Osteocyte (in vitro differentiated cells): ENCODE measurements around the gene PSMA3. TPM values are rescaled to one million over a fixed set of nuclear protein-coding genes. Genes with fewer than 3 reads are reported as not detected.

Experiments
- DNase-seq: peaks from one replicate; pipeline ENCODE4 v3.0.0; 2021; ENCODE audit warnings: mixed read lengths; ENCODE audit not compliant: unreplicated experiment; ENCODE audit errors: extremely low spot score
- H3K27ac Mint-ChIP-seq: one replicate; pipeline ENCODE4 v1.8.0; 2021; ENCODE audit warnings: mild to moderate bottlenecking, mixed read lengths; ENCODE audit not compliant: unreplicated experiment
- H3K27me3 Mint-ChIP-seq: one replicate; pipeline ENCODE4 v1.8.0; 2021; ENCODE audit warnings: mixed read lengths; ENCODE audit not compliant: unreplicated experiment
- H3K36me3 Mint-ChIP-seq: one replicate; pipeline ENCODE4 v1.8.0; 2021; ENCODE audit warnings: mixed read lengths; ENCODE audit not compliant: unreplicated experiment
- H3K4me1 Mint-ChIP-seq: one replicate; pipeline ENCODE4 v1.8.0; 2021; ENCODE audit warnings: mixed read lengths; ENCODE audit not compliant: unreplicated experiment
- H3K4me3 Mint-ChIP-seq: one replicate; pipeline ENCODE4 v1.8.0; 2021; ENCODE audit warnings: mild to moderate bottlenecking, moderate library complexity, mixed read lengths; ENCODE audit not compliant: unreplicated experiment
- H3K9me3 Mint-ChIP-seq: one replicate; pipeline ENCODE4 v1.8.0; 2021; ENCODE audit warnings: mixed read lengths; ENCODE audit not compliant: unreplicated experiment
- total RNA-seq: library from RNA; stranded (reverse); gene quantifications from 2 replicates; pipeline ENCODE4 v1.2.1, GENCODE V29; 2021
- TF ChIP-seq, protein P1 (sequence below): fragments of 200-600 bp; sonication (generic); IDR thresholded peaks from 2 replicates; pipeline ENCODE4 v1.5.0; 2021; ENCODE audit warnings: antibody characterized with exemption, mild to moderate bottlenecking, moderate library complexity

The PSMA3 gene
- total RNA-seq, 1 donor from 2014 or later = 156 TPM

DNA sequence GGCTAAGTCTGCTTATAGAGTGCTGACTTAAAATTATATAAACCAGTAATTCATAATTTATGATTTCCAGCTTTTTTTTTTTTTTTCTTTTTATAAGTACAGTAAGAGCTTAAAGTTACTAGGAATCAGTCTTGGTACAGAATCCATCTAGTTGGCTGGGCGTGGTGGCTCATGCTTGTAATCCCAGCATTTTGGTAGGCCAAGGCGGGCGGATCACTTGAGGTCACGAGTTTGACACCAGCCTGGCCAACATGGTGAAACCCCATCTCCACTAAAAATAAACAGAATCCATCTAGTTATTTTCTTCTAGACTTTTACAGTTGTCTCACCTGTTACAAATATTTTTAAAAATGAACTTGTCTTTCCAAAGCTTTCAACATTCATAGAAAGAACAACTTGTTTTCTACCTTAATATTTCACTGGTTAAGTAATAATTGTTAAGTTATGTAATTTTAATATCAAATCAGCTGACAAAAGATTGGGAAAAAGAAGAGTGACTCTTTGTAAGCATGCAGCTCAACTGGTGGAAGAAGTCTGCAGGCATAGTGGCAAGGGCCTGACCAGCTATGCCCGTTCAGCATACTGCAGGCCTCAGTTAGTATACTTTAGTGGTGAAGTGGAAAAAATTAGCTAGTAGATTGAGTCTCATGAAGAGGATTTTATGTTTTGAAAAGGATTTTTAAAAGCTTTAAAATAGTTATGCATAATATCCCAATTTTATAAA, 17.4 kb upstream of the PSMA3 start:
- no peak overlapping the region for H3K27ac Mint-ChIP-seq
- TF ChIP-seq, protein P1, sequence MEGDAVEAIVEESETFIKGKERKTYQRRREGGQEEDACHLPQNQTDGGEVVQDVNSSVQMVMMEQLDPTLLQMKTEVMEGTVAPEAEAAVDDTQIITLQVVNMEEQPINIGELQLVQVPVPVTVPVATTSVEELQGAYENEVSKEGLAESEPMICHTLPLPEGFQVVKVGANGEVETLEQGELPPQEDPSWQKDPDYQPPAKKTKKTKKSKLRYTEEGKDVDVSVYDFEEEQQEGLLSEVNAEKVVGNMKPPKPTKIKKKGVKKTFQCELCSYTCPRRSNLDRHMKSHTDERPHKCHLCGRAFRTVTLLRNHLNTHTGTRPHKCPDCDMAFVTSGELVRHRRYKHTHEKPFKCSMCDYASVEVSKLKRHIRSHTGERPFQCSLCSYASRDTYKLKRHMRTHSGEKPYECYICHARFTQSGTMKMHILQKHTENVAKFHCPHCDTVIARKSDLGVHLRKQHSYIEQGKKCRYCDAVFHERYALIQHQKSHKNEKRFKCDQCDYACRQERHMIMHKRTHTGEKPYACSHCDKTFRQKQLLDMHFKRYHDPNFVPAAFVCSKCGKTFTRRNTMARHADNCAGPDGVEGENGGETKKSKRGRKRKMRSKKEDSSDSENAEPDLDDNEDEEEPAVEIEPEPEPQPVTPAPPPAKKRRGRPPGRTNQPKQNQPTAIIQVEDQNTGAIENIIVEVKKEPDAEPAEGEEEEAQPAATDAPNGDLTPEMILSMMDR = no peak
- H3K4me1 Mint-ChIP-seq = no peaks in the 10 kb centered on the region
- no peak for DNase-seq
- H3K27me3 Mint-ChIP-seq = no peaks in the 10 kb centered on the region
- H3K4me3 Mint-ChIP-seq = no peak overlapping the region
- H3K9me3 Mint-ChIP-seq = no peaks in the 10 kb centered on the region
- H3K36me3 Mint-ChIP-seq = peaks cover 24% of the 10 kb centered on the region

DNA sequence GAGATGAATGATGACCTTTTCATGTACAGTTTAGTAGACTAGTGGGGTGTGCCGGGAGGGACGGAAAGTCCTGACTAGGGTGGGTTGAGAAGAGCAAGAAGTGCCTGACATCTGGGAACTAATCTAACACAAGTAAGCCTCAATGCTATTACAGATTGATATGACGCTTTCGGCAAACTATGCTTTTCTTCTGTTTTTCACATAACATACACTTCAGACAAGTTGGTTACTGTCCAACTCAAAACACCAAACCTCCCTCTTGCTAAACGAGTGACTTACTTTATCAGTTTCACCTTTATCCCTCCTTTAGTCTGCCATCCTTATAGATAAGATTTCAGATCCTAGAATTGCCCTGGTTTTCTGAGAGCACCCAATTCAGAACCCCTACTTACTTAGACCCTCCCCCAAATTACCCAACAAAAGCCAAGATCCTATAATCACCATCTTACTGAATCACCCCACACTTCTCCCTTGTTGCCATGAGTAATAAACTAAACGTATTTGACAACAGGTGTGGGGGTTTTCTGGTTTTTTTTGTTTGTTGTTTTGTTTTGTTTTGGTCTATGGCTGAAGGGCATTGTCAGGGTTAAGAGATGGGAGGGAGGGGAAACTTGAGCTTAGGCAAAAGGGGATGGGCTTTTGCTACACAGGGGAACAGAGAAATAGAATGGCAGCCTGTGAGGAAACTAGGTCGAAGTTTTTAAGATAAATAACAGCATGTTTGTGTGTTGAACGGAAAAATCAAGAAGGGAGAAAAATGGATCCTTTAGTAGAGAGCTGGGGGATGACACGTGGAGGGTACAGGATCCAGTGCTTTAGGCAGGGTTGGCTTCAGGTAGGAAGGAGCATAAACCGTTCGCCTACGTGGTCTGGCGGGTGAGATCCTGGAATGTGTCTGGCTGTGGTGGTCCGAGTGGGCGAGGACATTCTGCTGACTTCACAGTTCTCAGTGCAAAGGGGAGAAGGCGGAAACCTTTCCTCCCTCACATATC, 6.1 kb upstream of the PSMA3 start:
- Mint-ChIP-seq H3K9me3 (no peaks in the 10 kb centered on the region), H3K4me3 (no peak overlapping the region), H3K36me3 (peaks cover 13% of the 10 kb centered on the region), H3K27ac (no peak overlapping the region), H3K27me3 (no peaks in the 10 kb centered on the region), H3K4me1 (peaks cover 15% of the 10 kb centered on the region)
- TF ChIP-seq, protein P1 = no peak
- no peak for DNase-seq

DNA sequence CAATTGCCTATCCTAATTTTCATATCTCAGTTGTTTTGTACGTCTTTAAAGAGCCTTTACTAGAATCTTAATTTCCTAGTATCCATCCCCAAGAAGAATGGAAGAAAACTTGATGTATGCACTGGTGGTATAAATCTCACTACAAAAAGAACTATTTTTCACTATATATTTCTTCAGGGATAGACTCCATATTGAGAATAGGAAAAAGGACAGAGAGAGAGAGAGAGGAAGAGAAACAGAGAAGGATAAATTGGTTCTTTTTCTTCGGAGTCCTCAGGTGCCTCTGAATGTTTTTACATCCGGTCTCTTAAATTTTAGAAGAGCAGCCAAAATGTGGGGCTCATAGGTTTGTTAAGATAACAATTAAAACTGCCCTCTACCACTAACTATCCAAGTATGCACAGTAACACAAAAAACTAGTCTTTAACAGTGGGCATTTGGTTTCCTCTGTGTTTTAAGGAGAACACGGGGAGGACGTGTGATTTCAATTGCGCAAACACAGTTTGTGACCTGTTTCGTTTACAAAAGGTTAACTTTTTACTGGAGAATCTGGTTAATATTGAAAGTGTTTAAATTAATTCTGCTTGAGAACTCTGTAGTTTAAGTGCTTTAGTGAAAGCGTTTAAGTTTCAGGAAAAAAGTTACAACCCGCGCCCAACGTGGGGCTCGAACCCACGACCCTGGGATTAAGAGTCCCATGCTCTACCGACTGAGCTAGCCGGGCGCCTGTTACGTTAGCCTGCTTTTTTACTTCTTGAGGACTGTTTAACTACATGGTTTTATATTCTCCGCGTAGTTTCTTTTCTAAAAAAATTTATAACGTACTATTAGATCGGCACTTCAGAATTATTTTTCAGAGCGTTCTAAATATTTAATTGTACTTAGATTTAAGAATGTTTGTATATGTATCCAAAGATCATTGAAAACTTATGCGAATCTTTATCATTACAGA, 5.1 kb upstream of the PSMA3 start:
- Mint-ChIP-seq H3K4me3 (no peak overlapping the region), H3K4me1 (peaks cover 20% of the 10 kb centered on the region)

GRCh38 chr14:58243790-58244555, 670 bp upstream of the PSMA3 start:
- DNase-seq = no peak
- peaks cover 5% of the 10 kb centered on the region for H3K36me3 Mint-ChIP-seq
- H3K27ac Mint-ChIP-seq = peak overlapping the region; percentile 99
- TF ChIP-seq, protein P1 = no peak
- H3K4me3 Mint-ChIP-seq = peak overlapping the region; percentile 85
- H3K9me3 Mint-ChIP-seq = no peaks in the 10 kb centered on the region
- H3K27me3 Mint-ChIP-seq = no peaks in the 10 kb centered on the region
- H3K4me1 Mint-ChIP-seq = peaks cover 42% of the 10 kb centered on the region

More for the DNA sequence above, 5.1 kb upstream of the PSMA3 start:
- Mint-ChIP-seq H3K9me3 (no peaks in the 10 kb centered on the region), H3K36me3 (peaks cover 9% of the 10 kb centered on the region), H3K27ac (no peak overlapping the region), H3K27me3 (no peaks in the 10 kb centered on the region)
- DNase-seq = peak; percentile 88
- TF ChIP-seq, protein P1 = no peak
